Cardiac fibroblast (primary cell): ENCODE measurements around the gene SLC25A30.
"Not testable (repeated sequence)": the region's sequence is repeated elsewhere in the genome, so short reads cannot be mapped to it uniquely, and the experiment has no call there.

ENCODE experiments used
- DNase-seq, 2 donors: peaks; one replicate each; pipeline versions ENCODE4 v3.0.0 to v3.0.0-alpha.2; 2010; ENCODE audit warnings: low read depth in 2 of 2
- H3K4me3 ChIP-seq, 2 donors: replicated peaks in 1 of 2; 1 replicate in 1 of 2; 2 replicates in 1 of 2; pipeline ENCODE4 v1.5.1; 2011; ENCODE audit warnings: low read depth in 2 of 2, low read length in 2 of 2, mild to moderate bottlenecking in 2 of 2, moderate library complexity in 1 of 2
- CTCF ChIP-seq: IDR thresholded peaks from one replicate; pipeline ENCODE4 v1.5.1; 2011; ENCODE audit warnings: low read depth, mild to moderate bottlenecking, low read length, inconsistent platforms

Gene SLC25A30

GRCh38 chr13:45352031-45352430 lies 66.1 kb downstream of the SLC25A30 start:
- H3K4me3 ChIP-seq: no peak overlapping the region
- no peak for DNase-seq
- TF ChIP-seq CTCF: no peak

- DNase-seq: no peak
- no peak for TF ChIP-seq CTCF
- no peak overlapping the region for H3K4me3 ChIP-seq
Measured at GRCh38 chr13:45350152-45350551, 68.0 kb downstream of the SLC25A30 start.

- no peak overlapping the region for H3K4me3 ChIP-seq
- no peak for TF ChIP-seq CTCF
- peak in 1 of 2 donors; percentile 32 for DNase-seq
Measured at GRCh38 chr13:45349438-45349837, 68.7 kb downstream of the SLC25A30 start.

- not testable (repeated sequence) for DNase-seq, H3K4me3 ChIP-seq
Measured at GRCh38 chr13:45344064-45344463, 74.1 kb downstream of the SLC25A30 start.
